ENCODE results near the gene CGREF1. TPM values are rescaled to one million over a fixed set of nuclear protein-coding genes. Genes with fewer than 3 reads are reported as not detected.

Gene CGREF1
- polyA plus RNA-seq, 1 donor from 2014 or later: 24.5 TPM

- no peaks in the 10 kb centered on the region for H4K20me1 ChIP-seq (ENCODE audit: insufficient read depth)
- H3K9me2 ChIP-seq (ENCODE audit: insufficient read depth, low read length): no peaks in the 10 kb centered on the region
- H2AFZ ChIP-seq (ENCODE audit: low read depth, low read length): no peak overlapping the region
- no peaks in the 10 kb centered on the region for H3K27me3 ChIP-seq (ENCODE audit: insufficient read depth, low read depth, low read length)
- no peak overlapping the region for H3K4me3 ChIP-seq (ENCODE audit: low read length)
- no peak overlapping the region for H3K27ac ChIP-seq (ENCODE audit: low read length)
- no peak overlapping the region for H3K9ac ChIP-seq (ENCODE audit: low read length)
- no peaks in the 10 kb centered on the region for H3F3A ChIP-seq (ENCODE audit: insufficient read depth, low read length, poor library complexity, severe bottlenecking)
- no peaks in the 10 kb centered on the region for H3K36me3 ChIP-seq (ENCODE audit: insufficient read depth, low read length)
- H3K4me2 ChIP-seq (ENCODE audit: low read length): no peak overlapping the region
- no peaks in the 10 kb centered on the region for H3K79me2 ChIP-seq (replicated peaks; ENCODE audit: insufficient read depth, low read length)
- no peaks in the 10 kb centered on the region for H3K9me3 ChIP-seq (ENCODE audit: low read length)
- TF ChIP-seq RAD21 (conservative IDR thresholded peaks at IDR 0.05): no peak
- TF ChIP-seq REST (IDR thresholded peaks at IDR 0.05; ENCODE audit: borderline replicate concordance): no peak
- no peak for TF ChIP-seq MXI1 (conservative IDR thresholded peaks at IDR 0.05; ENCODE audit: poor library complexity, severe bottlenecking)
- TF ChIP-seq SMC3 (conservative IDR thresholded peaks at IDR 0.05; ENCODE audit: poor library complexity): no peak
- TF ChIP-seq EZH2 (IDR thresholded peaks at IDR 0.05; ENCODE audit: borderline replicate concordance, insufficient read depth, low read length, poor library complexity, severe bottlenecking): no peak
Measured at GRCh38 chr2:27093430-27094352, 25.2 kb downstream of the CGREF1 start.

DNA sequence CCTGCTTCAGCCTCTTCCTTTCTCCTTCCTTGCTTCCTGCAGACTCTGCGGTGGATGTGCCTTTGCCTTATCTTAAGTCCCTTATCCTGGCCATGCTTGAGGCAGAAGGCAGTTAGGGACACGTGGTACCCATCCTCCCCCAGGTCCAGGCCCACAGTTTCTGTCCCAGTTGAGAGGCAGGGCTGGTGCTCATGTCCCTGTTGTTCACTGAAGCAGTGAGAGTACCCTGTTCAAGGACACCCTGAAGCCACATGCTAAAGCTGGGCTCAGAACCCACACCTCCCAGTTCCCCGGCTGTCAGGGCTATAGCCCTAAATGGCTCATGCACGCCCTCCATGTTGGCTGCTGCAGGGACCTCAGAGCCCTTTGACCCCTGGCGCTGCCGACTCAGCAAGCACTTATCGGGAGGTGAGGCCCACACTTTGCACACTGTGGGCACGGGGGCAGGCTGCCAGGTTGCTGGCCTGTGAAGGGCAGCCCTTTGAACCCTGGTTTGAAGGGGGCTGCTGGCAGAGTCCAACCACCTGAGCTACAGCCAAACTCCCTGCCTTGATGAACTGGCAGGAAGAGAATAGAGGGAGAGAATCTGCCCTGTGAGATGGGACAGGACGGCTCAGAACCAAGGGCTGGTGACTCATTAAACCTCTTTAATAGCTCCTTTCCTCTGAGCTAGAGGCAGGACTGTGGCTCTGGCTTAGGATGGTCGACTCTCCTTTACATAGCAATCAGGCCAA lies 26.1 kb downstream of the CGREF1 start:
- no peak overlapping the region for H2AFZ ChIP-seq (ENCODE audit: low read depth, low read length)
- TF ChIP-seq MXI1 (conservative IDR thresholded peaks at IDR 0.05; ENCODE audit: poor library complexity, severe bottlenecking): no peak

More for the DNA sequence above, 26.1 kb downstream of the CGREF1 start:
- Histone ChIP-seq H3K9ac (ENCODE audit: low read length) (no peak overlapping the region), H3K79me2 (replicated peaks; ENCODE audit: insufficient read depth, low read length) (no peaks in the 10 kb centered on the region), H3K36me3 (ENCODE audit: insufficient read depth, low read length) (no peaks in the 10 kb centered on the region), H3K4me3 (ENCODE audit: low read length) (no peak overlapping the region), H3F3A (ENCODE audit: insufficient read depth, low read length, poor library complexity, severe bottlenecking) (no peaks in the 10 kb centered on the region), H3K27ac (ENCODE audit: low read length) (no peak overlapping the region), H3K9me3 (ENCODE audit: low read length) (no peaks in the 10 kb centered on the region), H3K4me2 (ENCODE audit: low read length) (no peak overlapping the region), H3K9me2 (ENCODE audit: insufficient read depth, low read length) (no peaks in the 10 kb centered on the region), H3K27me3 (ENCODE audit: insufficient read depth, low read depth, low read length) (no peaks in the 10 kb centered on the region), H4K20me1 (ENCODE audit: insufficient read depth) (no peaks in the 10 kb centered on the region)
